ENCODE data around the gene CDC25A. TPM values are rescaled to one million over a fixed set of nuclear protein-coding genes. Genes with fewer than 3 reads are reported as not detected.

CDC25A gene
- total and polyA plus RNA-seq, 2 of the 8 experiments (the other 6 are each of a cell fraction or from before 2014, with no cell fraction given): 20.7 to 62.1 TPM

DNA sequence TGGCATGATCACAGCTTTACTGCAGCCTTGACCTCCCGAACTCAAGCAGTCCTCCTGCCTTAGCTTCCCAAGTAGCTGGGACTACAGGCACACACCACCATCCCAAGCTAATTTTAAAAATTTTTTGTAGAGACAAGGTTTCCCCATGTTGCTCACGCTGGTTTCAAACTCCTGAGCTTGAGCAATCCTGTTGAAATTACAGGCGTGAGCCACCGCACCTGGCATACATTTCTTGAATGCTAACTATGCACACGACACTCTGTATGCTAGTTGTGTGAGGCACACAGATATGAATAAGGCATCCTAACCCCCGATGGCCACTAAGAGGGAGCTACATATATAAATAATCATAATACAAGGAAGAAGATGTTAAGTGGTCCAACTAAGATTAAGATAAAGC, 64.9 kb downstream of the CDC25A start (continued):
- TF ChIP-seq, protein P1, sequence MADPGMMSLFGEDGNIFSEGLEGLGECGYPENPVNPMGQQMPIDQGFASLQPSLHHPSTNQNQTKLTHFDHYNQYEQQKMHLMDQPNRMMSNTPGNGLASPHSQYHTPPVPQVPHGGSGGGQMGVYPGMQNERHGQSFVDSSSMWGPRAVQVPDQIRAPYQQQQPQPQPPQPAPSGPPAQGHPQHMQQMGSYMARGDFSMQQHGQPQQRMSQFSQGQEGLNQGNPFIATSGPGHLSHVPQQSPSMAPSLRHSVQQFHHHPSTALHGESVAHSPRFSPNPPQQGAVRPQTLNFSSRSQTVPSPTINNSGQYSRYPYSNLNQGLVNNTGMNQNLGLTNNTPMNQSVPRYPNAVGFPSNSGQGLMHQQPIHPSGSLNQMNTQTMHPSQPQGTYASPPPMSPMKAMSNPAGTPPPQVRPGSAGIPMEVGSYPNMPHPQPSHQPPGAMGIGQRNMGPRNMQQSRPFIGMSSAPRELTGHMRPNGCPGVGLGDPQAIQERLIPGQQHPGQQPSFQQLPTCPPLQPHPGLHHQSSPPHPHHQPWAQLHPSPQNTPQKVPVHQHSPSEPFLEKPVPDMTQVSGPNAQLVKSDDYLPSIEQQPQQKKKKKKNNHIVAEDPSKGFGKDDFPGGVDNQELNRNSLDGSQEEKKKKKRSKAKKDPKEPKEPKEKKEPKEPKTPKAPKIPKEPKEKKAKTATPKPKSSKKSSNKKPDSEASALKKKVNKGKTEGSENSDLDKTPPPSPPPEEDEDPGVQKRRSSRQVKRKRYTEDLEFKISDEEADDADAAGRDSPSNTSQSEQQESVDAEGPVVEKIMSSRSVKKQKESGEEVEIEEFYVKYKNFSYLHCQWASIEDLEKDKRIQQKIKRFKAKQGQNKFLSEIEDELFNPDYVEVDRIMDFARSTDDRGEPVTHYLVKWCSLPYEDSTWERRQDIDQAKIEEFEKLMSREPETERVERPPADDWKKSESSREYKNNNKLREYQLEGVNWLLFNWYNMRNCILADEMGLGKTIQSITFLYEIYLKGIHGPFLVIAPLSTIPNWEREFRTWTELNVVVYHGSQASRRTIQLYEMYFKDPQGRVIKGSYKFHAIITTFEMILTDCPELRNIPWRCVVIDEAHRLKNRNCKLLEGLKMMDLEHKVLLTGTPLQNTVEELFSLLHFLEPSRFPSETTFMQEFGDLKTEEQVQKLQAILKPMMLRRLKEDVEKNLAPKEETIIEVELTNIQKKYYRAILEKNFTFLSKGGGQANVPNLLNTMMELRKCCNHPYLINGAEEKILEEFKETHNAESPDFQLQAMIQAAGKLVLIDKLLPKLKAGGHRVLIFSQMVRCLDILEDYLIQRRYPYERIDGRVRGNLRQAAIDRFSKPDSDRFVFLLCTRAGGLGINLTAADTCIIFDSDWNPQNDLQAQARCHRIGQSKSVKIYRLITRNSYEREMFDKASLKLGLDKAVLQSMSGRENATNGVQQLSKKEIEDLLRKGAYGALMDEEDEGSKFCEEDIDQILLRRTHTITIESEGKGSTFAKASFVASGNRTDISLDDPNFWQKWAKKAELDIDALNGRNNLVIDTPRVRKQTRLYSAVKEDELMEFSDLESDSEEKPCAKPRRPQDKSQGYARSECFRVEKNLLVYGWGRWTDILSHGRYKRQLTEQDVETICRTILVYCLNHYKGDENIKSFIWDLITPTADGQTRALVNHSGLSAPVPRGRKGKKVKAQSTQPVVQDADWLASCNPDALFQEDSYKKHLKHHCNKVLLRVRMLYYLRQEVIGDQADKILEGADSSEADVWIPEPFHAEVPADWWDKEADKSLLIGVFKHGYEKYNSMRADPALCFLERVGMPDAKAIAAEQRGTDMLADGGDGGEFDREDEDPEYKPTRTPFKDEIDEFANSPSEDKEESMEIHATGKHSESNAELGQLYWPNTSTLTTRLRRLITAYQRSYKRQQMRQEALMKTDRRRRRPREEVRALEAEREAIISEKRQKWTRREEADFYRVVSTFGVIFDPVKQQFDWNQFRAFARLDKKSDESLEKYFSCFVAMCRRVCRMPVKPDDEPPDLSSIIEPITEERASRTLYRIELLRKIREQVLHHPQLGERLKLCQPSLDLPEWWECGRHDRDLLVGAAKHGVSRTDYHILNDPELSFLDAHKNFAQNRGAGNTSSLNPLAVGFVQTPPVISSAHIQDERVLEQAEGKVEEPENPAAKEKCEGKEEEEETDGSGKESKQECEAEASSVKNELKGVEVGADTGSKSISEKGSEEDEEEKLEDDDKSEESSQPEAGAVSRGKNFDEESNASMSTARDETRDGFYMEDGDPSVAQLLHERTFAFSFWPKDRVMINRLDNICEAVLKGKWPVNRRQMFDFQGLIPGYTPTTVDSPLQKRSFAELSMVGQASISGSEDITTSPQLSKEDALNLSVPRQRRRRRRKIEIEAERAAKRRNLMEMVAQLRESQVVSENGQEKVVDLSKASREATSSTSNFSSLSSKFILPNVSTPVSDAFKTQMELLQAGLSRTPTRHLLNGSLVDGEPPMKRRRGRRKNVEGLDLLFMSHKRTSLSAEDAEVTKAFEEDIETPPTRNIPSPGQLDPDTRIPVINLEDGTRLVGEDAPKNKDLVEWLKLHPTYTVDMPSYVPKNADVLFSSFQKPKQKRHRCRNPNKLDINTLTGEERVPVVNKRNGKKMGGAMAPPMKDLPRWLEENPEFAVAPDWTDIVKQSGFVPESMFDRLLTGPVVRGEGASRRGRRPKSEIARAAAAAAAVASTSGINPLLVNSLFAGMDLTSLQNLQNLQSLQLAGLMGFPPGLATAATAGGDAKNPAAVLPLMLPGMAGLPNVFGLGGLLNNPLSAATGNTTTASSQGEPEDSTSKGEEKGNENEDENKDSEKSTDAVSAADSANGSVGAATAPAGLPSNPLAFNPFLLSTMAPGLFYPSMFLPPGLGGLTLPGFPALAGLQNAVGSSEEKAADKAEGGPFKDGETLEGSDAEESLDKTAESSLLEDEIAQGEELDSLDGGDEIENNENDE (IDR thresholded peaks at IDR 0.05; ENCODE audit: insufficient replicate concordance, low read length): no peak
- TF ChIP-seq, protein P2, sequence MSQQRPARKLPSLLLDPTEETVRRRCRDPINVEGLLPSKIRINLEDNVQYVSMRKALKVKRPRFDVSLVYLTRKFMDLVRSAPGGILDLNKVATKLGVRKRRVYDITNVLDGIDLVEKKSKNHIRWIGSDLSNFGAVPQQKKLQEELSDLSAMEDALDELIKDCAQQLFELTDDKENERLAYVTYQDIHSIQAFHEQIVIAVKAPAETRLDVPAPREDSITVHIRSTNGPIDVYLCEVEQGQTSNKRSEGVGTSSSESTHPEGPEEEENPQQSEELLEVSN (IDR thresholded peaks at IDR 0.05): no peak
- TF ChIP-seq CREB1 (IDR thresholded peaks at IDR 0.05) (no peak), GABPA (IDR thresholded peaks at IDR 0.05; ENCODE audit: borderline replicate concordance, insufficient read depth, low read length) (no peak), POU5F1 (IDR thresholded peaks at IDR 0.05; ENCODE audit: low read depth, low read length) (no peak), ASH2L (IDR thresholded peaks at IDR 0.05; ENCODE audit: low read length) (no peak), SP1 (IDR thresholded peaks at IDR 0.05; ENCODE audit: low read depth, low read length) (no peak), CTBP2 (IDR thresholded peaks at IDR 0.05; ENCODE audit: borderline replicate concordance, insufficient read depth, insufficient read length, low read length) (no peak)

Data from H1 (cell line).